Mammary epithelial cell (primary cell): ENCODE measurements around the gene MEF2D.

ENCODE experiments used
- EZH2 ChIP-seq: IDR thresholded peaks from 2 replicates; pipeline ENCODE4 v1.6.1; 2012; ENCODE audit warnings: low read length, inconsistent platforms, borderline replicate concordance
- TF ChIP-seq, protein P1 (sequence below), 2 donors: IDR thresholded peaks in 1 of 2; conservative IDR thresholded peaks in 1 of 2; 2 replicates each; pipeline ENCODE4 v1.5.1; 2011 to 2012; ENCODE audit warnings: inconsistent platforms in 2 of 2, low read length in 2 of 2, mild to moderate bottlenecking in 2 of 2, control low read depth in 1 of 2, low read depth in 1 of 2; ENCODE audit not compliant: insufficient read depth in 1 of 2; ENCODE audit errors: extremely low read depth in 1 of 2

DNA sequence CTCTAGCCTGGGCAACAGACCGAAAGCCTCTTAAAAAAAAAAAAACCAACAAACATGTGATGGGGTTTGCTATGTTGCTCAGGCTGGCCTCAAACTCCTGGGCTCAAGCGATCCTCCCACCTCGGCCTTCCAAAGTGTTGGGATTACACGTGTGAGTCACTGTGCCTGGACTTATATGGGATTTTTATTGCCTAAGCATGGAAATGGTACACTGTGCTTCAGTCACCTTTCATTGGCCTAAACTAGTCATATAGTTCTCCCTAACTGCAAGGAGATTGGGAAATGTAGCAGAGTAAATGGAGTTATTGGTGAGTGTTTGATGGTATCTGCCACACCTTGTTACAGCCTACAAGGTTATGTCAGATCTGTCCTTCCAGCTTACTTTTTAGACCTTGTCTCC is 17.2 kb upstream of the MEF2D start:
- TF ChIP-seq, protein P1, sequence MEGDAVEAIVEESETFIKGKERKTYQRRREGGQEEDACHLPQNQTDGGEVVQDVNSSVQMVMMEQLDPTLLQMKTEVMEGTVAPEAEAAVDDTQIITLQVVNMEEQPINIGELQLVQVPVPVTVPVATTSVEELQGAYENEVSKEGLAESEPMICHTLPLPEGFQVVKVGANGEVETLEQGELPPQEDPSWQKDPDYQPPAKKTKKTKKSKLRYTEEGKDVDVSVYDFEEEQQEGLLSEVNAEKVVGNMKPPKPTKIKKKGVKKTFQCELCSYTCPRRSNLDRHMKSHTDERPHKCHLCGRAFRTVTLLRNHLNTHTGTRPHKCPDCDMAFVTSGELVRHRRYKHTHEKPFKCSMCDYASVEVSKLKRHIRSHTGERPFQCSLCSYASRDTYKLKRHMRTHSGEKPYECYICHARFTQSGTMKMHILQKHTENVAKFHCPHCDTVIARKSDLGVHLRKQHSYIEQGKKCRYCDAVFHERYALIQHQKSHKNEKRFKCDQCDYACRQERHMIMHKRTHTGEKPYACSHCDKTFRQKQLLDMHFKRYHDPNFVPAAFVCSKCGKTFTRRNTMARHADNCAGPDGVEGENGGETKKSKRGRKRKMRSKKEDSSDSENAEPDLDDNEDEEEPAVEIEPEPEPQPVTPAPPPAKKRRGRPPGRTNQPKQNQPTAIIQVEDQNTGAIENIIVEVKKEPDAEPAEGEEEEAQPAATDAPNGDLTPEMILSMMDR (conservative IDR thresholded peaks at IDR 0.05 in 1 of 2, IDR thresholded peaks at IDR 0.05 in 1 of 2; ENCODE audit: extremely low read depth in 1 of 2, insufficient read depth in 1 of 2, low read depth in 1 of 2, low read length in 2 of 2), result no peak
- no peak for TF ChIP-seq EZH2
